ENCODE data around the gene PIK3C3.
"Not testable (repeated sequence)": the region's sequence is repeated elsewhere in the genome, so short reads cannot be mapped to it uniquely, and the experiment has no call there.

Gene PIK3C3

GRCh38 chr18:42082415-42083234, 127.6 kb downstream of the PIK3C3 start:
- no peak for DNase-seq

DNA sequence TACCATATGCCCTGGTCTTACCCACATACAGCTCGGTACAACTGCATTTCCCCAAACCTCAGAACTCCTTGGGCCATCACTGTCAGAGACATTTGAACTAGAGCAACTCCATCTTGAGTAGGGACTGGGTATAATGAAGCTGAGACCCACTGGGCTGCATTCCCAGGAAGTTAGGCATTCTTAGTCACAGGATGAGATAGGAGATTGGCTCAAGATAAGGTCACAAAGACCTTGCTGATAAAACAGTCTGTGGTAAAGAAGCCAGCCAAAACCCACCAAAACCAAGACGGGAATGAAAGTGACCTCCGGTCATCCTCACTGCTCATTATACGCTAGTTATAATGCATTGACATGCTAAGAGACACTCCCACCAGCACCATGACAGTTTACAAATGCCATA, 131.3 kb downstream of the PIK3C3 start:
- peak; percentile 69 for DNase-seq

GRCh38 chr18:42087235-42087634, 132.2 kb downstream of the PIK3C3 start:
- DNase-seq: no peak

DNA sequence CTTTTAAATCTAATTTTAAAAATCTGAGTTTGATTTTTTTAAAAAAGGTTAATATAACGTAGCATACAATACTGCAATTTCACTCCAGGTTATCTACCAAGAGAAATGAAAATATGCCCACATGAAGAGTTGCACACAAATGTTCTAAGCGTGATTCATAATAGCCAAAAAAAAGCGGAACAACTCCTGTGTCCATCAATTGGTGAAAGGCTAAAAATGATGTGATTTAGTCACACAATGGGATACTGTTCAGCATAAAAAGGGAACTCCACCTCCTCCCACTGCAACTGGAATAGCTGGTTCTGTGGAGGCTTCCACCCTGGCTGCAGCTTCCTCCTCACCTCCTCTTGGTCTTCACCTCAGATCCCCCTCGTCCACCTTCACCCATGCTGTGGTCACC, 132.8 kb downstream of the PIK3C3 start:
- no peak for DNase-seq

DNA sequence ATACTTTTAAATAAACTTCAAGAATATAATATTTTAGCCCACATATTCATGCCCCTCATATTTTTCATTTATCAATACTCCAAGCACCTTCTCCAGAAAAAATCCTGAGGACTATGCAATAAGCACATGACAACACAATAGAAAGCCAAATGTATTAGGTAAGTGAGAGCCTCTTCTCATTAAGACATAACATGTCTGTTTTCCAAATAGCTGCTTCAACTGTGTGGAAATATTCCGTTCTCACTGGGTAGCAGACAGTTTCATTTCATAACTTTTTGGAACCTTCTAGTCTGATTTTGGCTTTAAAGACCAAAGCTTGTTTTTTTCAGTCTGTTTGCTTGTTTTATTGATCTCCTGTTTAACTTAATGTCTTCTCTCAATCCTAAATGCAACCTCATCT, 137.8 kb downstream of the PIK3C3 start:
- no peak for DNase-seq

DNA sequence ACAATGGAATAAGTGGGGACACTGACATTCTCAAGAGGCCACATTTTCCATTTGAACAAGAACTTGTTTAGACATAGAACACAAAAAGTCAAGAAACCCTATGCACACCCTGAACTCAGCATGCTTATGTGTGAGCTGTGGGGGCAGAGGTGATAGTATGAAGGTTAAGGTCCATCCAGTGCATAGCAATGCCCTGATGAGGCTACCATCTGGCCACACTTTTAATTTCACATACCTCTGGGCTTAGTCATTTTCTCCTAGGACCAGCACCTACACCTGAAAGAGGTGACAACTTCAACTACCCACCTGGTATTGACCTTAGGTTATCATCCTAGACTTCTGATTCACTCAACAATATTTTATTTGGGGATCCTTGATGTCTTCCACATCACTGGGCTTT, 139.8 kb downstream of the PIK3C3 start:
- DNase-seq: no peak

DNA sequence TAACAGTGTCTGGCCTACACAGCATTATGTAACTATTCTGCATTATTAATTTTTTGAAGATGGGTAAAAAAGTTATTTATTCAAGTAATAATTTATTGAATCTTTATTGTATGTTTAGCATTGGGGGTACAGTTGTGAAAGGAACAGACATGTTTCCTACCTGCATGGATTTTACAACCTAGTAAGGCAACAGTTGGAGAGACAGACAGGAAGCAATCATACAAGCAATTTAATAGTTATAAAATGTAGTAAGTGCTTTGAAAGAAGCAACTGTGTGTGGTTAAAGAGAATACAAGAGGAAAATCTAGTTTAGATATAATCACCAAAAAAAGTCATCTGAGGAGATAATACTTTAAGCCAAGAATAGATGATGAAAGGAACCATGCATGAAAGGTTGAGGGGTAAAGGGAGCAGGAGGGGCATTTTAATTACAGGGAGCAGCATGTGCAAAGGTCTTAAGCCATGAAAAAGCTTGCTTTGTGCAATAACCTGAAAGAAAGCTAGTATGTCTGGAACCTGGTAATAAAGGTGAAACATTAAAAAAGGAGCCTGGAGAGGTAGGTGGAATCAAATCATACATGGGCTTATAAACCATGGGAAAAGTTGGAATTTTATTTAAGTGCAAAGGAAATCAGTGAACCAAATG, 140.8 kb downstream of the PIK3C3 start:
- no peak for DNase-seq

- no peak for DNase-seq
Measured at GRCh38 chr18:42100248-42100647, 145.2 kb downstream of the PIK3C3 start.

DNA sequence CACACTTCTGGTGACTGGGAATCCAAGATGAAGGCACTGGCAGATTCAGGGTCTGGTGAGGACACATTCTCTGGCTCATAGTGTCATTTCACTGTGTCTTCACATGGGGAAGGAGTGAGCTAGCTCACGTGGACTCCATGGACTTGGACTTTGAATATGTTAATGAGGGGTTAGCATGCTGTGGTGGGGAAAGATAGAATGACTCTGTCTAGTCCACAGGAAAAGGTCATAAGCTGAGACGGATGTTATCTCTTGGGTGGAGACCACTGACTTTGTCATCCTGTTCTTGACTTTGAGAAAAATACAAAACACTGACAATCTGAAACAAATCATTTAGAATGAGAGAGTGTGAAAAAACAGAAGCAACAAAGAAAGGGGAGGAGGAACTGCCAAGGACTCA, 145.9 kb downstream of the PIK3C3 start:
- no peak for DNase-seq

DNA sequence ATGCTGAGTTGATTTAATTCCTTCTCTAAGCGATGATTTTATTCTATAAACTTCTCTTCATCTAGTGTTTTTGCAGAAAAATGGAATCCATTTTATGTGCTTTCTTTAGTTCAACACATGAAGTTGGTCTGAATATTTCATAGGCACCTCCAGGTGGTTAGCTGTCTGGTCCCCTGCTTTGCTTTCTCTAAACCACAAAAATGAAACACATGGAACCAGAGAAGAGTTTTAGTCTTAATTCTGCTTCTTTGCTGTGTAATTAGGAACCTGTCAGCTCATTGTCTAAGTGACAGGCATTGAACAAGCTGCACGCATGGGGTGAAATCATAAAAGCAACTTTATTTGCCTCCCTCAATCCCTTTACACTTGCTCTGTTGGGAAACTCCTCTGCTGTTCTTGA, 150.4 kb downstream of the PIK3C3 start:
- no peak for DNase-seq

DNA sequence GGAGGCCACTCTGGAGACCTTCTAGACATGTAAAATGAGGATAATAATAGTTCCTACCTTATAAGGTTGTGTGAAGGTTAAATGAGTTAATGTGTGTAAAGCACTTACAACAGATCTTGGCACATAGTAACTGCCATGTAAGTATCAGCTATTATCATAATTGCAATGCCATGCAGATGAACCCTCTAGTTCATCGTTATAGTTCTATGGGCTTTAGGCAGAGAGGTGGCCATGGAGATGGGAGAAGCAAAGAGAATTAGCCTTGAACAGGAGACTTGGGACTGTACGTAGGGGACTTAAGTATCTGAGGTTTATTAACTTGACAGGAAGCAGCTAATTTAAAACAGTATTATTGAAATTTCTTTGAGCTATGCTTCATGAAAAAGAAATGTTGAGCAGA, 151.8 kb downstream of the PIK3C3 start:
- no peak for DNase-seq

DNA sequence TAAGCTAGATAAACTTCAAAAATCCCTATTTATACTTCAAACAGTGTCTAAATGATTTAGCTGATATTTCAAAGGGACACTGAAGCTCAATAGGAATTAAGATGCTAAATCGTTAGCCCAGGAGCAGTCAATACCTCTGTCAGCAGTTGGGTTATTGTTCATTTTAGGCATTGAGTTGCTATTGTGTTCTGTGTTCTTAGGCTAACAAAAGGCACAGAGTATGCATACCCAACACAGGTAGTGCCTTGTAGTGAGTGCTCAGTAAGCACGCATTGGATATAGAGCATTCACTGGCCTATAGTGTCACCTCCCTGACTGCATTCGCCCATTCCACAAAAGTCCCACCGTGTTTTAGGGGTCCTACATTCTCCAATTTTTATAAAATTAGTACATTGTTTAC, 152.3 kb downstream of the PIK3C3 start:
- DNase-seq: no peak

- DNase-seq: no peak
Measured at GRCh38 chr18:42107691-42108450, 152.8 kb downstream of the PIK3C3 start.

DNA sequence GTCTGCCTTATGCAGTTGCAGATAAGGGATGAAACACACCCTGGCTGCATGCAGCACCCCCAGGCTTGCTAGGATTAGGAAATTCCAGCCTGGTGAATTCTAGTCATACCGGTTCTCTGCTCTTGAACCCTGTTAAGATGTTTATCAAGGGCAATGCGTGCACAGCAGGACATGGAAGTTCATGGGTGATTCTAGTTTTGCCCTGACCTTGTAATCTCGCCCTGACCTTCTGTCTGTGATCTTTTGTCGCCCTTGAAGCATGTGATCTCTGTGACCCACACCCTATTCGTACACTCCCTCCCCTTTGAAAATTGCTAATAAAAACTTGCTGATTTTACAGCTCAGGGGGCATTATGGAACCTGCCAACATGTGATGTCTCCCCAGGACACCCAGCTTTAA, 157.1 kb downstream of the PIK3C3 start:
- not testable (repeated sequence) for DNase-seq

DNA sequence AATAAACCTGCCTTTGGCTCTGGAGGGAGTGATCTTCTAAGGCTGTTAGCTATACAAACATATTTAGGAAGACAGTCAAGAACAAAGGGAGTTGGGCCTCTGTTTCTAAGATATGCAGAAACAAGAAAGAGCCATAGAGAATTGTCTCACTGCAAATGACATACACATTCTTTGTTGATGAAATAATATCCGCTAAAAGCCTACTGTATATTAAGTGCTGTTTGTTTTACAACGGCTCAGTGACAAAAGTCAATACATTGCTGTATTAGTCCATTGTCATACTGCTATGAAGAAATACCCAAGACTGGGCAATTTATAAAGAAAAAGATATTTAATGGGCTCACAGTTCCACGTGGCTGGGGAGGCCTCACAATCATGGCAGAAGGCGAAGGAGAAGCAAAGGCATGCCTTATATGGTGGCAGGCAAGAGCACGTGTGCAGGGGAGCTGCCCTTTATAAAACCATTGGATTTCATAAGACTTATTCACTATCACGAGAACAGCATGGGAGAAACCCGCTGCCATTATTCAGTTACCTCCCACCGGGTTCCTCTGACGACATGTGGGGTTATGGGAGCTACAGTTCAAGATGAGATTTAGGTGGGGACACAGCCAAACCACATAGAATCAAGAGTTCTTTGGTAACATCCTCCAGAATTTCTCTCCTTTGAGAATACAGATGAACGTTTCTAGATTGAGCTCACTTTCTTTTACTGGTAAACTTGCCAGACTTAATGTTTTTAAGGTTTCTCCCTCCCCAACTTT, 157.8 kb downstream of the PIK3C3 start:
- no peak for DNase-seq

GRCh38 chr18:42113529-42114191, 158.6 kb downstream of the PIK3C3 start:
- DNase-seq: no peak

GRCh38 chr18:42114310-42114943, 159.4 kb downstream of the PIK3C3 start:
- peak; percentile 79 for DNase-seq

GRCh38 chr18:42126586-42126985, 171.6 kb downstream of the PIK3C3 start:
- DNase-seq: no peak

GRCh38 chr18:42131066-42131929, 176.3 kb downstream of the PIK3C3 start:
- DNase-seq: no peak

DNA sequence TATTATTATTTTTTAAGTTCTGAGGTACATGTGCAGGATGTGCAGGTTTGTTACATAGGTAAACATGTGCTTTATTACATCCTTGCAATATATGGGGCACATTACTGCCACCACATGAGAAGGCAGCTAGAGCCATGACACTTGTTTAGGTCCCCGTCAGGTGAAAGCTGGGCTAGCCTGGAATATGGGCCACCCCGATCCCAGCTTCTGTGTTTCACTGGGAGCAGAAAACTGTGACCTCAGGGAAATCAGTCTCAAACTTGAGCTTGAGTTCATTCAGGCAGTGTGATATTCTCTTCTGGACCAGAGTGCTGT, 176.9 kb downstream of the PIK3C3 start:
- DNase-seq: no peak

Data from islet precursor cell (in vitro differentiated cells).